ENCODE results near the gene CWC27.

Gene CWC27

GRCh38 chr5:64771736-64772135, 3.0 kb downstream of the CWC27 start:
- no peak overlapping the region for H3K4me3 ChIP-seq (ENCODE audit: low read depth, low read length)
- ChIA-PET POLR2A (interaction anchor here (1.8 kb wide), 1 partner anchor 791 kb away, joined by 4 read pairs; the partner anchor contains the start of genes CENPK and PPWD1), CTCF (no interaction called here)

DNA sequence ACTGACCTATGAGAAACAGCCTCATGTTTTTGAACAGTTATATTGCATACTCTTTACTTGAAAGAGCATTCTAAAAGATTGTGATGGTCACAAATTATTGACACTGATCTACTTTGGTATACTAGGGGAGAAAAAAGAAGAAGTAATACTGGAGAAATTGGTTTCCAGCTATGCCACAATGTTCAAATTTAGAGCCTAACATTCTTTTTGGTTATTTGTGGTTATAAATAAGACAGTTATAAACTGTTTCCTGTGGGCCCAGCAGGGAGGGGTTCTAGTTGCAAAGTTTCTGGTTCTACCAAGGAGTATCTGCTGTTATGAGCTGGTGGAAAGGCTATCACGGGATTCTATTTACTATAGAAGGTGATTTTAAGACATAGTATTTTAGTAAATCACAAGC, 4.8 kb downstream of the CWC27 start:
- no peaks in the 10 kb centered on the region for H3K4me1 ChIP-seq (ENCODE audit: control insufficient read depth, insufficient read depth, low read length)
- H3K36me3 ChIP-seq (ENCODE audit: control insufficient read depth in 2 of 2, insufficient read depth in 1 of 2, low read length in 2 of 2) = peaks cover 13 to 16% of the 10 kb centered on the region in 2 experiments; a peak in 1 of 3 replicates
- H3K4me3 ChIP-seq (ENCODE audit: low read depth, low read length) = no peak overlapping the region
- ChIA-PET POLR2A (no interaction called here), CTCF (interaction anchor here (0.7 to 2.6 kb wide), 4 partner anchors 11 to 710 kb away, joined by 3 to 12 read pairs (median 5); no protein-coding TSS in a partner anchor)
- no peaks in the 10 kb centered on the region for H3K9me3 ChIP-seq (ENCODE audit: control insufficient read depth, insufficient read depth, low read depth, low read length)
- no peak overlapping the region for H3K27ac ChIP-seq (ENCODE audit: extremely low read depth, low read depth, low read length)
- TF ChIP-seq ZNF530 (tag by site-specific recombination; IDR thresholded peaks at IDR 0.05; ENCODE audit: low read depth) (no peak), ZNF558 (tag by site-specific recombination; IDR thresholded peaks at IDR 0.05) (no peak), ZNF513 (tag by site-specific recombination; IDR thresholded peaks at IDR 0.05) (no peak), ZFP41 (tag by site-specific recombination; IDR thresholded peaks at IDR 0.05; ENCODE audit: borderline replicate concordance) (no peak), ZNF302 (tag by site-specific recombination; IDR thresholded peaks at IDR 0.05; ENCODE audit: low read depth) (no peak), REPIN1 (tag by site-specific recombination; IDR thresholded peaks at IDR 0.05; ENCODE audit: low read depth) (no peak), ZXDB (tag by site-specific recombination; IDR thresholded peaks at IDR 0.05) (no peak), MZF1 (tag by site-specific recombination; IDR thresholded peaks at IDR 0.05; ENCODE audit: borderline replicate concordance) (no peak), IKZF3 (tag by site-specific recombination; IDR thresholded peaks at IDR 0.05) (no peak), ZNF560 (tag by site-specific recombination; IDR thresholded peaks at IDR 0.05; ENCODE audit: borderline replicate concordance) (no peak)
- TF ChIP-seq, protein P1, sequence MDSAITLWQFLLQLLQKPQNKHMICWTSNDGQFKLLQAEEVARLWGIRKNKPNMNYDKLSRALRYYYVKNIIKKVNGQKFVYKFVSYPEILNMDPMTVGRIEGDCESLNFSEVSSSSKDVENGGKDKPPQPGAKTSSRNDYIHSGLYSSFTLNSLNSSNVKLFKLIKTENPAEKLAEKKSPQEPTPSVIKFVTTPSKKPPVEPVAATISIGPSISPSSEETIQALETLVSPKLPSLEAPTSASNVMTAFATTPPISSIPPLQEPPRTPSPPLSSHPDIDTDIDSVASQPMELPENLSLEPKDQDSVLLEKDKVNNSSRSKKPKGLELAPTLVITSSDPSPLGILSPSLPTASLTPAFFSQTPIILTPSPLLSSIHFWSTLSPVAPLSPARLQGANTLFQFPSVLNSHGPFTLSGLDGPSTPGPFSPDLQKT (IDR thresholded peaks at IDR 0.05; ENCODE audit: borderline replicate concordance, low read depth, low read length) = no peak
- TF ChIP-seq, protein P2, sequence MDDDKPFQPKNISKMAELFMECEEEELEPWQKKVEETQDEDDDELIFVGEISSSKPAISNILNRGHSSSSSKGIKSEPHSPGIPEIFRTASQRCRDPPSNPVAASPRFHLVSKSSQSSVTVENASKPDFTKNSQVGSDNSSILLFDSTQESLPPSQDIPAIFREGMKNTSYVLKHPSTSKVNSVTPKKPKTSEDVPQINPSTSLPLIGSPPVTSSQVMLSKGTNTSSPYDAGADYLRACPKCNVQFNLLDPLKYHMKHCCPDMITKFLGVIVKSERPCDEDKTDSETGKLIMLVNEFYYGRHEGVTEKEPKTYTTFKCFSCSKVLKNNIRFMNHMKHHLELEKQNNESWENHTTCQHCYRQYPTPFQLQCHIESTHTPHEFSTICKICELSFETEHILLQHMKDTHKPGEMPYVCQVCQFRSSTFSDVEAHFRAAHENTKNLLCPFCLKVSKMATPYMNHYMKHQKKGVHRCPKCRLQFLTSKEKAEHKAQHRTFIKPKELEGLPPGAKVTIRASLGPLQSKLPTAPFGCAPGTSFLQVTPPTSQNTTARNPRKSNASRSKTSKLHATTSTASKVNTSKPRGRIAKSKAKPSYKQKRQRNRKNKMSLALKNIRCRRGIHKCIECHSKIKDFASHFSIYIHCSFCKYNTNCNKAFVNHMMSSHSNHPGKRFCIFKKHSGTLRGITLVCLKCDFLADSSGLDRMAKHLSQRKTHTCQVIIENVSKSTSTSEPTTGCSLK (tag by site-specific recombination; IDR thresholded peaks at IDR 0.05) = no peak
- TF ChIP-seq, protein P3, sequence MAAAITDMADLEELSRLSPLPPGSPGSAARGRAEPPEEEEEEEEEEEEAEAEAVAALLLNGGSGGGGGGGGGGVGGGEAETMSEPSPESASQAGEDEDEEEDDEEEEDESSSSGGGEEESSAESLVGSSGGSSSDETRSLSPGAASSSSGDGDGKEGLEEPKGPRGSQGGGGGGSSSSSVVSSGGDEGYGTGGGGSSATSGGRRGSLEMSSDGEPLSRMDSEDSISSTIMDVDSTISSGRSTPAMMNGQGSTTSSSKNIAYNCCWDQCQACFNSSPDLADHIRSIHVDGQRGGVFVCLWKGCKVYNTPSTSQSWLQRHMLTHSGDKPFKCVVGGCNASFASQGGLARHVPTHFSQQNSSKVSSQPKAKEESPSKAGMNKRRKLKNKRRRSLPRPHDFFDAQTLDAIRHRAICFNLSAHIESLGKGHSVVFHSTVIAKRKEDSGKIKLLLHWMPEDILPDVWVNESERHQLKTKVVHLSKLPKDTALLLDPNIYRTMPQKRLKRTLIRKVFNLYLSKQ (tag by site-specific recombination; IDR thresholded peaks at IDR 0.05; ENCODE audit: borderline replicate concordance) = no peak

More at GRCh38 chr5:64771736-64772135, 3.0 kb downstream of the CWC27 start:
- TF ChIP-seq CTCF (tag by site-specific recombination; IDR thresholded peaks at IDR 0.05) = no peak
- no peak for TF ChIP-seq ZNF23 (tag by site-specific recombination; IDR thresholded peaks at IDR 0.05; ENCODE audit: borderline replicate concordance)
- TF ChIP-seq ZNF146 (tag by site-specific recombination; IDR thresholded peaks at IDR 0.05) = no peak
- TF ChIP-seq, protein P4, sequence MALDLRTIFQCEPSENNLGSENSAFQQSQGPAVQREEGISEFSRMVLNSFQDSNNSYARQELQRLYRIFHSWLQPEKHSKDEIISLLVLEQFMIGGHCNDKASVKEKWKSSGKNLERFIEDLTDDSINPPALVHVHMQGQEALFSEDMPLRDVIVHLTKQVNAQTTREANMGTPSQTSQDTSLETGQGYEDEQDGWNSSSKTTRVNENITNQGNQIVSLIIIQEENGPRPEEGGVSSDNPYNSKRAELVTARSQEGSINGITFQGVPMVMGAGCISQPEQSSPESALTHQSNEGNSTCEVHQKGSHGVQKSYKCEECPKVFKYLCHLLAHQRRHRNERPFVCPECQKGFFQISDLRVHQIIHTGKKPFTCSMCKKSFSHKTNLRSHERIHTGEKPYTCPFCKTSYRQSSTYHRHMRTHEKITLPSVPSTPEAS (tag by site-specific recombination; IDR thresholded peaks at IDR 0.05) = no peak
- TF ChIP-seq ZNF837 (tag by site-specific recombination; IDR thresholded peaks at IDR 0.05) = no peak
- TF ChIP-seq ZNF610 (tag by site-specific recombination; IDR thresholded peaks at IDR 0.05; ENCODE audit: borderline replicate concordance) = no peak
- no peak for TF ChIP-seq MEIS1 (CRISPR knock-in tag; IDR thresholded peaks at IDR 0.05; ENCODE audit: borderline replicate concordance)
- TF ChIP-seq ZBTB7A (tag by site-specific recombination; IDR thresholded peaks at IDR 0.05; ENCODE audit: low read depth) = no peak
- TF ChIP-seq OSR2 (tag by site-specific recombination; IDR thresholded peaks at IDR 0.05) = no peak
- no peak for TF ChIP-seq ZNF2 (tag by site-specific recombination; IDR thresholded peaks at IDR 0.05)
- no peak for TF ChIP-seq IKZF3 (tag by site-specific recombination; IDR thresholded peaks at IDR 0.05)
- TF ChIP-seq ZNF626 (tag by site-specific recombination; IDR thresholded peaks at IDR 0.05) = no peak
- TF ChIP-seq ZNF544 (tag by site-specific recombination; IDR thresholded peaks at IDR 0.05) = no peak
- TF ChIP-seq ZNF214 (tag by site-specific recombination; IDR thresholded peaks at IDR 0.05; ENCODE audit: borderline replicate concordance) = no peak
- TF ChIP-seq, protein P1 (IDR thresholded peaks at IDR 0.05; ENCODE audit: borderline replicate concordance, low read depth, low read length) = no peak
- Histone ChIP-seq H3K27ac (ENCODE audit: extremely low read depth, low read depth, low read length) (no peak overlapping the region), H3K9me3 (ENCODE audit: control insufficient read depth, insufficient read depth, low read depth, low read length) (no peaks in the 10 kb centered on the region), H3K36me3 (ENCODE audit: control insufficient read depth in 2 of 2, insufficient read depth in 1 of 2, low read length in 2 of 2) (peaks cover 5 to 20% of the 10 kb centered on the region in 2 experiments; a peak in 1 of 3 replicates), H3K4me1 (ENCODE audit: control insufficient read depth, insufficient read depth, low read length) (no peaks in the 10 kb centered on the region; the same call in 1 of the 2 replicates)
